ENCODE results near the gene FHOD3. TPM values are rescaled to one million over a fixed set of nuclear protein-coding genes. Genes with fewer than 3 reads are reported as not detected.

The FHOD3 gene
- total RNA-seq, result 1 to 10 TPM; 2.8 to 3.1 TPM
- 20.7 TPM for polyA plus RNA-seq (2013, experiment 1 of 2)
- 21.9 TPM for polyA plus RNA-seq (2013, experiment 2 of 2)
- long read RNA-seq, experiment 1, partial matches to known transcripts, result 0 of 1 reads
- long read RNA-seq, experiment 1, other reads (novel, unspliced or antisense), result 1 of 1 reads
- long read RNA-seq, experiment 2, partial matches to known transcripts, result 1 of 1 reads
- long read RNA-seq, experiment 2, other reads (novel, unspliced or antisense), result 0 of 1 reads
- long read RNA-seq, experiment 3, partial matches to known transcripts, result 0 of 1 reads
- long read RNA-seq, experiment 3, other reads (novel, unspliced or antisense), result 1 of 1 reads
- long read RNA-seq, experiment 4, partial matches to known transcripts, result 0 of 1 reads
- long read RNA-seq, experiment 4, other reads (novel, unspliced or antisense), result 1 of 1 reads

DNA sequence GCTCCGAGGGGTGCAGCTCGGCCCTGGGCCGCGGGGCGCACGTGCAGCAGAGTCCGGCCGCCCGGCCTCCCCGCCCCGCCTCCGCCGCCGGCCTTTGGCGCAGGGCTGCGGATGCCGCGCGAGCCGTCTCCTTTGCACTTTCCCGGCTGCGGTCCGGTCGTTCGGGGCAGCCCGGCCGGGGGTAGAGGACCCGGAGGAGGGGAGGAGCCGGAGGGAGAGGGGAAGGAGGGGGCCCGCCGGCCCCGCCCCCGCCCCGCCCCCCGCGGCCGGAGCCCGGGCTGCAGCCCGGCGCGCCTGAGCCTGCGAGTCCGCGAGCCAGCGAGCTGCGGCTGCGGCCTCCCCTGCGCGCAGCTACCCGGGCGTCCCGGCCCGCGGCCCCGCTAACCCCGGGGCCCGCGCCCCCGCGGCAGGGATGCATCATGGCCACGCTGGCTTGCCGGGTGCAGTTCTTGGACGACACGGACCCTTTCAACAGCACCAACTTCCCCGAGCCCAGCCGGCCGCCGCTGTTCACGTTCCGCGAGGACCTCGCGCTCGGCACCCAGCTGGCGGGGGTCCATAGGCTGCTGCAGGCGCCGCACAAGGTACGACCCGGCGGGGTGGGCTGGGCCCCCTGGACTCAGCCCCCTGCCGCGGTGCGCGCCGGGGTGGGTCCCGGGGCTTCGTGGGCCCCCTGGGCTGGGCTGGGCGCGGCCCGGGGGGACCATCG, at the start of gene FHOD3:
Gene FHOD3, plus strand, starts transcription at position 297 of the 709 bp plus-strand sequence. Its CDS starts 123 bp downstream, at position 420.
- Histone ChIP-seq H3K27me3 (ENCODE audit: control insufficient read depth, insufficient read depth, low read length, poor library complexity, severe bottlenecking) (peaks cover 83% of the 10 kb centered on the region), H3K4me1 (ENCODE audit: control insufficient read depth, insufficient read depth, low read length) (no peaks in the 10 kb centered on the region), H3K36me3 (ENCODE audit: control insufficient read depth, insufficient read depth, low read length) (no peaks in the 10 kb centered on the region), H3K4me3 (ENCODE audit: low read length) (peak within 1 kb of the TSS; percentile 74), H3K27ac (ENCODE audit: low read depth, low read length) (peak within 1 kb of the TSS; percentile 57), H3K9ac (ENCODE audit: extremely low read depth, low read length, poor library complexity, severe bottlenecking) (peak within 1 kb of the TSS; percentile 70), H3K9me3 (ENCODE audit: control insufficient read depth, low read length) (no peaks in the 10 kb centered on the region)
- Mint-ChIP-seq H3K27me3 (ENCODE audit: insufficient read depth) (peaks cover 42% of the 10 kb centered on the region), H3K27ac (no peak within 1 kb of the TSS), H3K9me3 (no peaks in the 10 kb centered on the region), H3K36me3 (ENCODE audit: low read depth) (no peaks in the 10 kb centered on the region), H3K4me1 (no peaks in the 10 kb centered on the region), H3K4me3 (no peak within 1 kb of the TSS)
- peak; percentile 92 for DNase-seq
- WGBS, 2 experiments (ENCODE audit: insufficient coverage in 1 of 2, insufficient read length in 1 of 2), result 0% methylated on average over 91 of the region's 91 CpGs; no CpG with 5 or more reads in 1 of the 2 experiments
- TF ChIP-seq, protein P1, sequence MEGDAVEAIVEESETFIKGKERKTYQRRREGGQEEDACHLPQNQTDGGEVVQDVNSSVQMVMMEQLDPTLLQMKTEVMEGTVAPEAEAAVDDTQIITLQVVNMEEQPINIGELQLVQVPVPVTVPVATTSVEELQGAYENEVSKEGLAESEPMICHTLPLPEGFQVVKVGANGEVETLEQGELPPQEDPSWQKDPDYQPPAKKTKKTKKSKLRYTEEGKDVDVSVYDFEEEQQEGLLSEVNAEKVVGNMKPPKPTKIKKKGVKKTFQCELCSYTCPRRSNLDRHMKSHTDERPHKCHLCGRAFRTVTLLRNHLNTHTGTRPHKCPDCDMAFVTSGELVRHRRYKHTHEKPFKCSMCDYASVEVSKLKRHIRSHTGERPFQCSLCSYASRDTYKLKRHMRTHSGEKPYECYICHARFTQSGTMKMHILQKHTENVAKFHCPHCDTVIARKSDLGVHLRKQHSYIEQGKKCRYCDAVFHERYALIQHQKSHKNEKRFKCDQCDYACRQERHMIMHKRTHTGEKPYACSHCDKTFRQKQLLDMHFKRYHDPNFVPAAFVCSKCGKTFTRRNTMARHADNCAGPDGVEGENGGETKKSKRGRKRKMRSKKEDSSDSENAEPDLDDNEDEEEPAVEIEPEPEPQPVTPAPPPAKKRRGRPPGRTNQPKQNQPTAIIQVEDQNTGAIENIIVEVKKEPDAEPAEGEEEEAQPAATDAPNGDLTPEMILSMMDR (conservative IDR thresholded peaks at IDR 0.05), result no peak

DNA sequence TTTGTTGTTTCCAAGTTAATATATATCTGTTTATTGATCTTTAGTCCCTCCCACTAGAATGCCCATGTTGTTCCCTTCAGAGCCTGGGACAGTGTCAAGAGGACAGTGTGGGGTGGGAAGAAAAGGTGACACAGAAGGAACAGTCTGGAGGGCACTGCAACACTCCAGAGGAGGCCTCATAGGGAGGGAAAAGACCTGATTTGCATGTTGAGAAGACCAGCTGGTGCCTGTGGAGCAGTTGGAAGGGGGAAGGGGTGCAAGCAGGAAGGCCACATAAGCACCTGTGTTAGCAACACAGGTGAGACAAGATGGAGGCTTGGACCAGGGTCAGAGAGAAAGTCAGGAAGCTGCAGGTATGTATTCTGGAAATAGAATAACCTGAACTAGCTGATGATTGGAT, 48.1 kb upstream of the FHOD3 start:
- Mint-ChIP-seq H3K27me3 (ENCODE audit: insufficient read depth) (no peaks in the 10 kb centered on the region), H3K36me3 (ENCODE audit: low read depth) (no peaks in the 10 kb centered on the region), H3K4me3 (no peak overlapping the region), H3K4me1 (peaks cover 6% of the 10 kb centered on the region), H3K9me3 (peaks cover 13% of the 10 kb centered on the region), H3K27ac (no peak overlapping the region)
- H3K4me3 ChIP-seq (ENCODE audit: low read length), result no peak overlapping the region
- no peaks in the 10 kb centered on the region for H3K9me3 ChIP-seq (ENCODE audit: control insufficient read depth, low read length)
- H3K27me3 ChIP-seq (ENCODE audit: control insufficient read depth, insufficient read depth, low read length, poor library complexity, severe bottlenecking), result no peaks in the 10 kb centered on the region
- no peaks in the 10 kb centered on the region for H3K36me3 ChIP-seq (ENCODE audit: control insufficient read depth, insufficient read depth, low read length)
- TF ChIP-seq, protein P1 (conservative IDR thresholded peaks at IDR 0.05), result no peak
- no peak overlapping the region for H3K27ac ChIP-seq (ENCODE audit: low read depth, low read length)
- DNase-seq, result no peak
- H3K9ac ChIP-seq (ENCODE audit: extremely low read depth, low read length, poor library complexity, severe bottlenecking), result no peak overlapping the region
- H3K4me1 ChIP-seq (ENCODE audit: control insufficient read depth, insufficient read depth, low read length), result no peaks in the 10 kb centered on the region

DNA sequence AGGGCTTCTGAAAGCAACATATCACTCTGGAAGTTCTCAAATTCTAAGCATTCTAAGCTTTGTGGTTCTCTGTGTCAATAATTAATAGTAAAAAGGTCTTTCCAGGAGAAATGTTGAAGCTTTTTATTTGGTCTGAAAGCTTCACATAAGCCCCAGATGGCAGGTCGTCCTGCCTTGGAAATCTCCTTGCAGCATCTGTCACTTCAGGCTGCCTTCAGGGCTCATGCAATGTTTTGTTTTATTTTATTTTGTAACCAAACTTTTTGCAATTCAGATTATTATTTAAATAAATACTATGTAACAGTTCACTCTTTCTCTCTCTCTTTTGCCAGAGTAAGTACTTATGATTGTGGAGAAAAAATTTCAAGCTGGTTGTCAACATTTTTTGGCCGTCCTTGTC, 46.7 kb upstream of the FHOD3 start:
- Histone ChIP-seq H3K27me3 (ENCODE audit: control insufficient read depth, insufficient read depth, low read length, poor library complexity, severe bottlenecking) (no peaks in the 10 kb centered on the region), H3K36me3 (ENCODE audit: control insufficient read depth, insufficient read depth, low read length) (no peaks in the 10 kb centered on the region), H3K4me3 (ENCODE audit: low read length) (no peak overlapping the region), H3K27ac (ENCODE audit: low read depth, low read length) (no peak overlapping the region), H3K9ac (ENCODE audit: extremely low read depth, low read length, poor library complexity, severe bottlenecking) (no peak overlapping the region), H3K4me1 (ENCODE audit: control insufficient read depth, insufficient read depth, low read length) (no peaks in the 10 kb centered on the region), H3K9me3 (ENCODE audit: control insufficient read depth, low read length) (no peaks in the 10 kb centered on the region)
- H3K27me3 Mint-ChIP-seq (ENCODE audit: insufficient read depth), result no peaks in the 10 kb centered on the region
- H3K36me3 Mint-ChIP-seq (ENCODE audit: low read depth), result no peaks in the 10 kb centered on the region
- no peak for DNase-seq
- TF ChIP-seq, protein P1 (conservative IDR thresholded peaks at IDR 0.05), result no peak
- peaks cover 13% of the 10 kb centered on the region for H3K9me3 Mint-ChIP-seq
- H3K4me1 Mint-ChIP-seq, result peaks cover 6% of the 10 kb centered on the region
- 81 to 90% methylated on average over 2 of the region's 2 CpGs for WGBS, 2 experiments (ENCODE audit: insufficient coverage in 1 of 2, insufficient read length in 1 of 2)
- H3K27ac Mint-ChIP-seq, result no peak overlapping the region
- no peak overlapping the region for H3K4me3 Mint-ChIP-seq
